ENCODE data around the gene PGS1.

- TF ChIP-seq EZH2 (IDR thresholded peaks at IDR 0.05) (no peak), CTCF (IDR thresholded peaks at IDR 0.05) (no peak), EZH2phosphoT487 (IDR thresholded peaks at IDR 0.05) (no peak)
Measured at GRCh38 chr17:78450696-78451345, 72.4 kb downstream of the PGS1 start.
